ENCODE measurements around the gene MVD. TPM values are rescaled to one million over a fixed set of nuclear protein-coding genes. Genes with fewer than 3 reads are reported as not detected.

The MVD gene
- total RNA-seq, 5 donors from 2014 or later (not counting 1 experiment from before 2014, with no cell fraction given), result 52.3 to 81.4 (median 63.4) TPM

GRCh38 chr16:88602091-88602490, 60.8 kb downstream of the MVD start:
- Histone ChIP-seq H3K4me3 (ENCODE audit: control insufficient read depth in 1 of 2, extremely low read depth in 1 of 2, low read length in 1 of 2) (no peak overlapping the region), H3K36me3 (ENCODE audit: control insufficient read depth in 2 of 2, extremely low read depth in 1 of 2, insufficient read depth in 1 of 2, low read length in 1 of 2) (peaks cover 33 to 74% of the 10 kb centered on the region in 2 donors), H3K4me1 (ENCODE audit: control insufficient read depth in 1 of 2, extremely low read depth in 1 of 2, insufficient read depth in 2 of 2, low read length in 2 of 2) (no peaks in the 10 kb centered on the region), H3K27ac (ENCODE audit: low read length) (no peak overlapping the region), H3K27me3 (replicated peaks in 1 of 2; ENCODE audit: control insufficient read depth in 2 of 2, extremely low read depth in 1 of 2, insufficient read depth in 2 of 2, low read length in 1 of 2) (no peaks in the 10 kb centered on the region), H3K9me3 (no peaks in the 10 kb centered on the region)
- H3K36me3 Mint-ChIP-seq, result peaks cover 31% of the 10 kb centered on the region
- DNase-seq (no peak), ATAC-seq (replicated peaks in 1 of 4) (no peak)
- peaks cover 0 to 9% (median 0%) of the 10 kb centered on the region in 3 donors for H3K4me1 Mint-ChIP-seq
- WGBS (ENCODE audit: insufficient coverage), result 92% methylated on average over 5 of the region's 7 CpGs
- ChIA-PET POLR2A (no interaction called here), CTCF (no interaction called here)
- H3K27ac Mint-ChIP-seq, result no peak overlapping the region
- no peaks in the 10 kb centered on the region for H3K27me3 Mint-ChIP-seq
- no peaks in the 10 kb centered on the region for H3K9me3 Mint-ChIP-seq
- no peak overlapping the region for H3K4me3 Mint-ChIP-seq

Other genes with a start within 250 kb of the MVD start
- 10 to 100 TPM; 19.6 to 38.4 (median 33.1) TPM for gene ZFPM1, start 209.8 kb downstream of the MVD start, total RNA-seq
- 100 to 1,000 TPM in 2 of 5 donors, 10 to 100 TPM in 3; 87.0 to 111 (median 91.5) TPM for gene ZC3H18, start 92.7 kb downstream of the MVD start, total RNA-seq
- under 1 TPM in 3 of 5 donors, not detected in 2; 0.35 to 0.93 (median 0.39) TPM for gene IL17C, start 24.5 kb downstream of the MVD start, total RNA-seq
- gene CYBA, start 12.0 kb downstream of the MVD start, total RNA-seq, result 100 to 1,000 TPM; 271 to 456 (median 403) TPM
- gene SNAI3, start 23.4 kb upstream of the MVD start, total RNA-seq, result 10 to 100 TPM in 3 of 5 donors, 1 to 10 TPM in 2; 5.2 to 20.4 (median 17.2) TPM
- gene RNF166, start 43.3 kb upstream of the MVD start, total RNA-seq, result 100 to 1,000 TPM; 246 to 369 (median 264) TPM
- 10 to 100 TPM; 30.1 to 39.5 (median 38.6) TPM for gene CTU2, start 43.4 kb upstream of the MVD start, total RNA-seq
- 100 to 1,000 TPM; 139 to 274 (median 240) TPM for gene PIEZO1, start 122.1 kb upstream of the MVD start, total RNA-seq
- gene CDT1, start 140.7 kb upstream of the MVD start, total RNA-seq, result 1 to 10 TPM in 4 of 5 donors, under 1 TPM in 1; 0.93 to 3.7 (median 1.5) TPM
- 100 to 1,000 TPM; 166 to 245 (median 228) TPM for gene APRT, start 148.8 kb upstream of the MVD start, total RNA-seq
- gene GALNS, start 193.9 kb upstream of the MVD start, total RNA-seq, result 10 to 100 TPM; 47.6 to 68.4 (median 58.4) TPM
- 10 to 100 TPM; 45.6 to 61.1 (median 57.5) TPM for gene TRAPPC2L, start 194.0 kb upstream of the MVD start, total RNA-seq
- not detected for gene PABPN1L, start 203.6 kb upstream of the MVD start, total RNA-seq